Erythroblast (primary cell): ENCODE measurements around the gene ADARB1.

Experiments used
- DNase-seq, 2 experiments: peaks; one replicate each; lab custom pipeline; 2025; lab: John Stamatoyannopoulos, UW
- GATA1 ChIP-seq: IDR thresholded peaks from 2 replicates; pipeline ENCODE4 v1.6.1; 2011; ENCODE audit warnings: low read depth, mild to moderate bottlenecking, control low read depth, low read length, moderate library complexity
- POLR2A ChIP-seq: IDR thresholded peaks from 2 replicates; pipeline ENCODE4 v1.6.1; 2011; ENCODE audit warnings: mild to moderate bottlenecking, low read length

Gene ADARB1

DNA sequence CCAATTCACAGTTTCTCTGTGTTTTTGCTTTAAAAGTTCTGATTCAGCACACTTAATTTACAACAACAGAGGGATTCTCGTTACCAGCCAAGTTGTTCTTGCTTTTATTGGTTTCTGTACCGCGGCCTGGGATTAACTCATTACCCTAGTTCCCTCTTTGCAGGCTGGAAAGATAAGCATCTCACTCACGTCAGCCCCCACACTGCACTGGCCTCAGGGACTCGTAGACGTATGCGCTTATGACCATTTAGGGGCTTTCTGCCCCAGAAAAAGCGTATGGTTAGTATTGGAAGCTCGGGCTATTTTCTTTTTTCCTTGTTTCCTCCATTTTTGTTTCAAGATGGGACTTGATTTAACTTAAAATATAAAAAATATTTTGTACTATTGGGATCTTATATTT lies 137.3 kb downstream of the ADARB1 start:
- TF ChIP-seq POLR2A (no peak), GATA1 (no peak)
- peak in 1 of 2 experiments; percentile 14 for DNase-seq

GRCh38 chr21:45213392-45213791 lies 139.0 kb downstream of the ADARB1 start:
- no peak for DNase-seq
- TF ChIP-seq POLR2A, result no peak
- no peak for TF ChIP-seq GATA1

- no peak for DNase-seq
- TF ChIP-seq POLR2A (no peak), GATA1 (no peak)
These were observed 140.8 kb downstream of the ADARB1 start for GRCh38 chr21:45215213-45215612.

- no peak for DNase-seq
These were observed 142.6 kb downstream of the ADARB1 start for GRCh38 chr21:45217010-45217409.

GRCh38 chr21:45219517-45219916 lies 145.1 kb downstream of the ADARB1 start:
- DNase-seq, result no peak
- TF ChIP-seq POLR2A, result no peak
- no peak for TF ChIP-seq GATA1

More at GRCh38 chr21:45217010-45217409, 142.6 kb downstream of the ADARB1 start:
- TF ChIP-seq POLR2A, result no peak
- no peak for TF ChIP-seq GATA1

- TF ChIP-seq GATA1 (no peak), POLR2A (no peak)
- no peak for DNase-seq
These were observed 145.7 kb downstream of the ADARB1 start for GRCh38 chr21:45220071-45220481.

DNA sequence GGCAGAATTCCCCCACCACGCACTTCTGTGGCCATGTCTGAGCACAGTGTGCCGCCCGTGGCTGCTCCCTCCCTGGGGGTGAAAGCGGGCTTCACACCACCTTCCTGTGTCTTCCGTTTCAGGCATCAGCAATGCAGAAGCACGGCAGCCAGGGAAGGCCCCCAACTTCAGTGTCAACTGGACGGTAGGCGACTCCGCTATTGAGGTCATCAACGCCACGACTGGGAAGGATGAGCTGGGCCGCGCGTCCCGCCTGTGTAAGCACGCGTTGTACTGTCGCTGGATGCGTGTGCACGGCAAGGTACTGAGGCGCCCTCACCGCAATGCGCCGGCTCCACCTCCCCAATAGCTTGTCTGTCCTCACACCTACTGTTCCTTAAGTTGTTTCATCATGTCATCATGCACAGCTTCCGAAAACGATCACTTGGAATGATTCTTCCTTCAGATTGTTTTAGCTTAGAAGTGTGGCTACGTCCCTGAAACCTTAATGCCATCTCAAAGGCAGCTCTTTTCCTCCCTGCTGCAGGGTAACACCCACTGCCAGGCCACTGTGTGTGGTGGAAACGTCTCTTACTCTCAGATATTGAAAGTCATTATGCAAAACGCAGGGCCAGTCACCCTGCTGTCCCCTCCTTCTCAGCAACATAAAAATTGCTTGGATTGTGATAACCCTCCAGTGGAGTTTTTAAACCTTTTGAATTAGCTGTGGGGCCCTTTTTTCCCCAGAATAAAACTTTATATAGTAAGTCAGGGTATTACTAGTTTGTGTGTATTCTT lies 146.5 kb downstream of the ADARB1 start:
- no peak for DNase-seq

DNA sequence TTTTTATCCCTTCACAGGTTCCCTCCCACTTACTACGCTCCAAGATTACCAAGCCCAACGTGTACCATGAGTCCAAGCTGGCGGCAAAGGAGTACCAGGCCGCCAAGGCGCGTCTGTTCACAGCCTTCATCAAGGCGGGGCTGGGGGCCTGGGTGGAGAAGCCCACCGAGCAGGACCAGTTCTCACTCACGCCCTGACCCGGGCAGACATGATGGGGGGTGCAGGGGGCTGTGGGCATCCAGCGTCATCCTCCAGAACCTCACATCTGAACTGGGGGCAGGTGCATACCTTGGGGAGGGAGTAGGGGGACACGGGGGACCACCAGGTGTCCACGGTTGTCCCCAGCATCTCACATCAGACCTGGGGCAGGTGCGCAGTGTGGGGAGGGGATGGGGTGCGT lies 147.6 kb downstream of the ADARB1 start:
- no peak for TF ChIP-seq GATA1
- no peak for TF ChIP-seq POLR2A
- DNase-seq, result no peak

More for the DNA sequence above, 146.5 kb downstream of the ADARB1 start:
- TF ChIP-seq GATA1 (no peak), POLR2A (no peak)

GRCh38 chr21:45223236-45224185 lies 149.1 kb downstream of the ADARB1 start:
- DNase-seq, result no peak

DNA sequence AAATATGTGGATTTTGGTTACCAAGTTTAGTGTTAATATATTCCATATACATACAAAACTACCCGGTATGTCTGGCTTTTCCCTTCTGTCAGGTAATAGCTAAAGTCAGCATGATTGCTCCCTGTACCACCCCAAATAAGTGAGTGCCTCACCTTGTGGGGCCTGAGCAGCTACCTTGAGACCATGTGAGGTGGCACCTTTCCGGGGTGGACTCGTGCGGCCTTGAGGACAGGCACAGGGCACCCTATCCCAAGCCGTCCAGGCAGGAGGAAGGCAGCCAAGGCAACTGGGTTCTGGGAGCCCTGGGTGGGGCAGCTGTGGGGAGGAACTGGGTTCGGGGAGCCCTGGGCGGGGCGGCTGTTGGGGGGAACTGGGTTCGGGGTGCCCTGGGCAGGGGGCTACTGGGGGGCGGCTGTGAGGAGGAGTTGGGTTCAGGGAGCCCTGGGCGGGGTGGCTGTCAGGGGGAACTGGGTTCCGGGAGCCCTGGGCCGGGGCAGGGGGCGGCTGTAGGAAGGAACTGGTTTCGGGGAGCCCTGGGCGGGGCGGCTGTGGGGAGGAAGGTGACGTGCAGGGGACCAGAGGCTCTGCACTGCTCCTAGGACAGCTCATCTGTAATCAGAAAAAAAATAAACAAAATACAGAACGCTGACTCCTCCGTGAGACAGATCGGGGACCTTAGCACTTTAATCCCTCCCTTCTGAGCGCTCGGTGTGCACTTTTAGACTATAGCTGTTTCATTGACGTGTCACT lies 150.0 kb downstream of the ADARB1 start:
- TF ChIP-seq GATA1, result no peak
- no peak for TF ChIP-seq POLR2A
- DNase-seq, result no peak

More at GRCh38 chr21:45223236-45224185, 149.1 kb downstream of the ADARB1 start:
- TF ChIP-seq GATA1, result no peak
- no peak for TF ChIP-seq POLR2A

DNA sequence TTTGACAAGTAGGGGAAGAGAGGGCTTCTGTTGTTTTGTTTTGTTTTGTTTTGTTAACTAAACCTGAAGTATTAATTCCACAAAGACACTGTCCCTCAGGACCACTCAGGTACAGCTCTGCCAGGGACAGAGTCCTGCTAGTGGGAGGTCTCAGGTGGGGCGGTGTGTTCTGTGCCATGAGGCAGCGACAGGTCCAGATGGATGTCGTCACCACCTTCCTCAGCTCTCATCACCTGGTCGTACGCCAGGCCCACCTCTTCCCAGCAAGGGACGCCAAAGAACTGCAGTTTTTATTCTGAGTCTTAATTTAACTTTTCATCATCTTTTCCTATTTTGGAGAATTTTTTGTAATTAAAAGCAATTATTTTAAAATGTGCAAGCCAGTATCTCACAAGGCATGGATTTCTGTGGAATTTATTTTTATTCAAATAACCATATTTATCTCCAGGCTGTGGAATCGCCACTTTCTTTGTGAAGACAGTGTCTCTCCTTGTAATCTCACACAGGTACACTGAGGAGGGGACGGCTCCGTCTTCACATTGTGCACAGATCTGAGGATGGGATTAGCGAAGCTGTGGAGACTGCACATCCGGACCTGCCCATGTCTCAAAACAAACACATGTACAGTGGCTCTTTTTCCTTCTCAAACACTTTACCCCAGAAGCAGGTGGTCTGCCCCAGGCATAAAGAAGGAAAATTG lies 150.8 kb downstream of the ADARB1 start:
- TF ChIP-seq GATA1 (no peak), POLR2A (no peak)

DNA sequence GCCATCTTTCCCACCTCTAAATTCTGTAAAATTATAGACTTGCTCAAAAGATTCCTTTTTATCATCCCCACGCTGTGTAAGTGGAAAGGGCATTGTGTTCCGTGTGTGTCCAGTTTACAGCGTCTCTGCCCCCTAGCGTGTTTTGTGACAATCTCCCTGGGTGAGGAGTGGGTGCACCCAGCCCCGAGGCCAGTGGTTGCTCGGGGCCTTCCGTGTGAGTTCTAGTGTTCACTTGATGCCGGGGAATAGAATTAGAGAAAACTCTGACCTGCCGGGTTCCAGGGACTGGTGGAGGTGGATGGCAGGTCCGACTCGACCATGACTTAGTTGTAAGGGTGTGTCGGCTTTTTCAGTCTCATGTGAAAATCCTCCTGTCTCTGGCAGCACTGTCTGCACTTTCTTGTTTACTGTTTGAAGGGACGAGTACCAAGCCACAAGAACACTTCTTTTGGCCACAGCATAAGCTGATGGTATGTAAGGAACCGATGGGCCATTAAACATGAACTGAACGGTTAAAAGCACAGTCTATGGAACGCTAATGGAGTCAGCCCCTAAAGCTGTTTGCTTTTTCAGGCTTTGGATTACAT lies 151.5 kb downstream of the ADARB1 start:
- no peak for DNase-seq
- TF ChIP-seq GATA1 (no peak), POLR2A (no peak)

More for the DNA sequence above, 150.8 kb downstream of the ADARB1 start:
- DNase-seq, result no peak
